ENCODE measurements around the gene VCX3B.

GRCh38 chrX:8500203-8500602, 35.6 kb downstream of the VCX3B start:
- TF ChIP-seq CTCF (conservative IDR thresholded peaks at IDR 0.05) (no peak), EZH2 (IDR thresholded peaks at IDR 0.05; ENCODE audit: low read depth) (no peak)

All from PC-9 (cell line).